ENCODE measurements around the gene SYT14.

Gene SYT14

DNA sequence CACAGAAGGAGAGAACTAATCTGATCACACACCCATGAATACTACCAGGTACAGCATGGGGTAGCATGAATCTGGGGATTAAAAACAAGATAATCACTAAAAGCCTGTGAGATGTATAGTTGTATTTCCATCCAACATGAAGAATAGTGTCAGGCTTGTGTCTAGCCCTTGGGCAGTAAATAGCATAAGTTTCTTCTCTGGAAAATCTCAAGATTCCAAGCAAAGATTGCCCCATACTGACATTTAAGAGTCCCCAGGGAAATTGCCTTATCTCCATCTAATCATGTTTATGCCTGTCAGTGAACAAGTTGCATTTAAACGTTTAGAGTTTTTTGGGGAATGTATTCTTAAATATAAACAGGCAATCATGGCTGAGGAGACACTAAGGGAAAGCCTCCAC lies 185.4 kb downstream of the SYT14 start:
- Histone ChIP-seq H3K4me1 (no peaks in the 10 kb centered on the region), H3K9me3 (no peaks in the 10 kb centered on the region), H3K27ac (no peak overlapping the region), H3K27me3 (peaks cover 0 to 18% of the 10 kb centered on the region in 2 donors), H3K36me3 (no peaks in the 10 kb centered on the region), H3K4me3 (no peak overlapping the region)
- intact Hi-C loops (cut with DNase I; ENCODE audit: low total_unique reads), result no loop called here
- TF ChIP-seq, protein P1, sequence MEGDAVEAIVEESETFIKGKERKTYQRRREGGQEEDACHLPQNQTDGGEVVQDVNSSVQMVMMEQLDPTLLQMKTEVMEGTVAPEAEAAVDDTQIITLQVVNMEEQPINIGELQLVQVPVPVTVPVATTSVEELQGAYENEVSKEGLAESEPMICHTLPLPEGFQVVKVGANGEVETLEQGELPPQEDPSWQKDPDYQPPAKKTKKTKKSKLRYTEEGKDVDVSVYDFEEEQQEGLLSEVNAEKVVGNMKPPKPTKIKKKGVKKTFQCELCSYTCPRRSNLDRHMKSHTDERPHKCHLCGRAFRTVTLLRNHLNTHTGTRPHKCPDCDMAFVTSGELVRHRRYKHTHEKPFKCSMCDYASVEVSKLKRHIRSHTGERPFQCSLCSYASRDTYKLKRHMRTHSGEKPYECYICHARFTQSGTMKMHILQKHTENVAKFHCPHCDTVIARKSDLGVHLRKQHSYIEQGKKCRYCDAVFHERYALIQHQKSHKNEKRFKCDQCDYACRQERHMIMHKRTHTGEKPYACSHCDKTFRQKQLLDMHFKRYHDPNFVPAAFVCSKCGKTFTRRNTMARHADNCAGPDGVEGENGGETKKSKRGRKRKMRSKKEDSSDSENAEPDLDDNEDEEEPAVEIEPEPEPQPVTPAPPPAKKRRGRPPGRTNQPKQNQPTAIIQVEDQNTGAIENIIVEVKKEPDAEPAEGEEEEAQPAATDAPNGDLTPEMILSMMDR (IDR thresholded peaks at IDR 0.05), result no peak
- DNase-seq, result no peak

DNA sequence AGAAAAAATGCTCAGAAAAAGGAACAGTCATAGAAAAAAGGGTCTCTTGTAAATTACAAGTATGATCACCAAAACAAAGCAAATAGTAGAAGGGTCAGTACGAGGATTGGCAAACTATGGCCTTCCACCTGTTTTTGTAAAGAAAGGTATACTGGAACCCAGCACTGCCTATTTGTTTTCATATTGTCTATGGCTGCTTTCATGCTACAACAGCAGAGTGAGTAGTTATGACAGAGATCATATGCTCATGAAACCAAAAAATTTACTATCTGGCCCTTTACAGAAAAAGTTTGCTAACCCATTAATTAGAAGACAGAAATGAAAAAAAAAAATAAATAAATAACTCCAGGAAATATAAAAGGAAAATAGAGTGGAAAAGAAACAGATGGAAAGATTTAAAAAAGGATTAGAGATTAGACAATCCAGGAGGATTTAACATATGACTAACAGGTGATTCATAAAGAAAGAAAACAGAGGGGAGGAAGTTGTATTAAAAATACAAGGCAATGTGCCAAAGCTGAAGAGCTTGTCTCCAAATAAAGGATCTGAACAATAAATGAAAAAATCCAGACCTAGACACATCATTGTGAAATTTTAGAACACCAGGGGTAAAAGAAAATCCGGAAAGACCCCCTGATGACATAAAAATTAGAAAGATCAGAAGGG lies 186.0 kb downstream of the SYT14 start:
- DNase-seq, result no peak
- no peaks in the 10 kb centered on the region for H3K4me1 ChIP-seq
- intact Hi-C loops (cut with DNase I; ENCODE audit: low total_unique reads), result no loop called here
- H3K36me3 ChIP-seq, result no peaks in the 10 kb centered on the region
- no peaks in the 10 kb centered on the region for H3K9me3 ChIP-seq
- H3K27ac ChIP-seq, result no peak overlapping the region
- TF ChIP-seq, protein P1 (IDR thresholded peaks at IDR 0.05), result no peak
- no peak overlapping the region for H3K4me3 ChIP-seq
- peaks cover 0 to 18% of the 10 kb centered on the region in 2 donors for H3K27me3 ChIP-seq

DNA sequence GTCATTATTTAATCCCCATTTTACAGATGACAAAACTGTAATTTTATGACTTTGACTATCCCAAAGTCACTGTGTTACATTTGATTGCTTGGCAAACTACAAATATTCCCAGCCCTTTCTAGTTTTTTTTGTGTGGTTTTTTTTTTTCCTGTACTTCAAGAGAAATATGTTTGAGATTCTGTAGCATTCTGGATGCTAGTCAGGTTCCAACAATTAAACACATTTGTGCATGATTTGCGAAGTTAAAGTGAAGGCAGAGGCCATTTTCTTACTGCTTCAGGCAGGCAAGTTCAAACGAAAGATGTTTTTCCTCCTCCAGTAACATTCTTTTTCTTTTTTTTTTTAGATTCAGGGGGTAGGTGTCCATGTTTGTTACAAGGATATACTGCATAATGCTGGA lies 186.7 kb downstream of the SYT14 start:
- no peaks in the 10 kb centered on the region for H3K36me3 ChIP-seq
- TF ChIP-seq, protein P1 (IDR thresholded peaks at IDR 0.05), result no peak
- H3K4me1 ChIP-seq, result no peaks in the 10 kb centered on the region
- DNase-seq, result no peak
- intact Hi-C loops (cut with DNase I; ENCODE audit: low total_unique reads), result no loop called here
- no peak overlapping the region for H3K27ac ChIP-seq
- peaks cover 0 to 18% of the 10 kb centered on the region in 2 donors for H3K27me3 ChIP-seq
- no peaks in the 10 kb centered on the region for H3K9me3 ChIP-seq
- no peak overlapping the region for H3K4me3 ChIP-seq

DNA sequence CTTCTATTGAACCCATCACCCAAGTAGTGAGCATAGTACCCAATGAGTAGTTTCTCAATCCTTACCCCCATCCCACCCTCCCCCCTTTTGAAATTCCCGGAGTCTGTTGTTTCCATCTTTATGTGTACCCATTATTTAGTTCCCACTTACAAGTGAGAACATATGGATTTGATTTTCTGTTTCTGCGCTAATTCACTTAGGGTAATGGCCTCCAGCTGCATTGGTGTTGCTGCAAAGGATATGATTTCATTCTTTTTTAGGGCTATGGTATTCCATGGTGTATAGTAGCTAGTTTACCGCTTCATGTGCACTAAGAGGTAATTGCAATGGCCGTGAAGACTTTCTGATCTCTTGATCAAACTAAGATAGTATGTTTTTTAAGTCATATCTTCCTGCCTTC lies 187.1 kb downstream of the SYT14 start:
- intact Hi-C loops (cut with DNase I; ENCODE audit: low total_unique reads), result no loop called here
- no peaks in the 10 kb centered on the region for H3K36me3 ChIP-seq
- H3K27me3 ChIP-seq, result peaks cover 0 to 18% of the 10 kb centered on the region in 2 donors
- no peak for DNase-seq
- TF ChIP-seq, protein P1 (IDR thresholded peaks at IDR 0.05), result no peak
- no peak overlapping the region for H3K27ac ChIP-seq
- no peaks in the 10 kb centered on the region for H3K9me3 ChIP-seq
- no peaks in the 10 kb centered on the region for H3K4me1 ChIP-seq
- H3K4me3 ChIP-seq, result no peak overlapping the region

DNA sequence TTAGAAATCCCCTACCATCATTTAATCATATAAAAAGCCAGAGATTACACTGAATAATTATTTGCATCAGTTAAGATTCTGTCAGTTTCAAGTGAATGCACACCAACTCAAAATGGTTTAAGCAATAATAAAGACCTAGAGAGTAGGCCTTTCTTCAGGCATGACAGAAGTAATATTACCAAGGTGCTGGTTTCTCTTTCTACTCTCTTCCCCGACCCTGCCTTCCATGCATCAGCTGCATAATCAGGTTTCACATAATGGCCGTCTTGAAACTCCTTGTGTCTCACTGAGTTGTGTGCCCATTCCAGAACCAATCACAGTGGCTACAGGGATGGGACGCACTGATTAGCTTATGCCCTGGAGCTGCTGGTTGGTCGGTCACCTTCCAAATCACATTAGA lies 191.1 kb downstream of the SYT14 start:
- Histone ChIP-seq H3K27ac (no peak overlapping the region), H3K27me3 (peaks cover 0 to 15% of the 10 kb centered on the region in 2 donors)

More for the DNA sequence above, 191.1 kb downstream of the SYT14 start:
- intact Hi-C loops (cut with DNase I; ENCODE audit: low total_unique reads), result no loop called here
- H3K4me3 ChIP-seq, result no peak overlapping the region
- no peak for DNase-seq
- H3K9me3 ChIP-seq, result no peaks in the 10 kb centered on the region
- H3K4me1 ChIP-seq, result no peaks in the 10 kb centered on the region
- TF ChIP-seq, protein P1 (IDR thresholded peaks at IDR 0.05), result no peak
- no peaks in the 10 kb centered on the region for H3K36me3 ChIP-seq
